CD4-positive, alpha-beta T cell (primary cell): Measurements from ENCODE around the gene THSD7A. TPM values are rescaled to one million over a fixed set of nuclear protein-coding genes. Genes with fewer than 3 reads are reported as not detected.

Experiments used
- ATAC-seq: fragments of 200-7000 bp; cut with Tn5 transposase; one replicate; pipeline ENCODE4 v1.10.0; 2022; ENCODE audit warnings: mild to moderate bottlenecking; ENCODE audit not compliant: poor library complexity
- CTCF ChIA-PET: fragments of 350-600 bp; sonication (Branson Sonifier 250); formaldehyde crosslinking; loops from one replicate; lab custom pipeline; 2021; ENCODE audit warnings: antibody characterized with exemption, inconsistent platforms; lab: Charles Lee
- POLR2A ChIA-PET: fragments of 350-600 bp; sonication (Branson Sonifier 250); formaldehyde crosslinking; loops from one replicate; lab custom pipeline; 2021; ENCODE audit warnings: antibody characterized with exemption, inconsistent platforms; lab: Charles Lee
- DNase-seq, 14 experiments: peaks; one replicate each; pipeline ENCODE4 v3.0.0-alpha.2; 2013 to 2020; ENCODE audit warnings: mixed read lengths in 2 of 14
- H3K27ac ChIP-seq, 2 donors: one replicate each; pipeline versions ENCODE4 v1.5.1 to v1.7.0; 2013; ENCODE audit warnings: low read length in 2 of 2, low read depth in 1 of 2, mild to moderate bottlenecking in 1 of 2
- H3K27me3 ChIP-seq, 2 experiments: 1 replicate in 1 of 2; 2 replicates in 1 of 2; pipeline versions ENCODE4 v1.6.1 to v1.7.0; 2013; ENCODE audit warnings: low read length in 2 of 2, control low read depth in 1 of 2, mild to moderate bottlenecking in 1 of 2, moderate library complexity in 1 of 2; ENCODE audit not compliant: insufficient read depth in 2 of 2, control insufficient read depth in 1 of 2
- H3K36me3 ChIP-seq: one replicate; pipeline ENCODE4 v1.6.1; 2013; ENCODE audit warnings: low read length, control low read depth; ENCODE audit not compliant: insufficient read depth
- H3K4me1 ChIP-seq: one replicate; pipeline ENCODE4 v1.6.1; 2013; ENCODE audit warnings: low read length, control low read depth; ENCODE audit not compliant: insufficient read depth
- H3K4me3 ChIP-seq: one replicate; pipeline ENCODE4 v1.5.1; 2013; ENCODE audit warnings: mild to moderate bottlenecking, low read length, moderate library complexity
- H3K9me3 ChIP-seq, 2 experiments: 1 replicate in 1 of 2; 2 replicates in 1 of 2; pipeline versions ENCODE4 v1.6.1 to v1.7.0; 2013; ENCODE audit warnings: low read length in 2 of 2, mild to moderate bottlenecking in 2 of 2, control low read depth in 1 of 2, moderate library complexity in 1 of 2; ENCODE audit not compliant: control insufficient read depth in 1 of 2, insufficient read depth in 1 of 2
- H3K27ac Mint-ChIP-seq: one replicate; pipeline ENCODE4 v1.8.0; 2020; ENCODE audit warnings: mixed read lengths
- H3K27me3 Mint-ChIP-seq: one replicate; pipeline ENCODE4 v1.8.0; 2021; ENCODE audit warnings: mixed read lengths
- H3K36me3 Mint-ChIP-seq: one replicate; pipeline ENCODE4 v1.8.0; 2021; ENCODE audit warnings: low read depth, mixed read lengths
- H3K4me1 Mint-ChIP-seq: one replicate; pipeline ENCODE4 v1.8.0; 2021; ENCODE audit warnings: low read depth, mixed read lengths
- H3K4me3 Mint-ChIP-seq: one replicate; pipeline ENCODE4 v1.8.0; 2020; ENCODE audit warnings: mild to moderate bottlenecking, mixed read lengths
- H3K9me3 Mint-ChIP-seq: one replicate; pipeline ENCODE4 v1.8.0; 2020; ENCODE audit warnings: mixed read lengths
- intact Hi-C, 2 experiments: fragments of 100-400 bp; cut with DNase I in 1 of 2; cut with micrococcal nuclease in 1 of 2; formaldehyde crosslinking; loops; one replicate each; pipeline versions ENCODE4 v1.15.1 to v1.9.0; 2023 to 2025; cut with DNase I, micrococcal nuclease
- total RNA-seq, 174 experiments: library from RNA in 2 of 174; stranded (reverse) in 2 of 174; gene quantifications; one replicate each; pipeline ENCODE4 v1.2.3 and lab custom pipeline; 2021 to 2026
- TF ChIP-seq, protein P1 (sequence below): fragments of 200-600 bp; IDR thresholded peaks from one replicate; pipeline ENCODE4 v1.8.0; 2022; ENCODE audit warnings: antibody characterized with exemption, mild to moderate bottlenecking

THSD7A gene
- total RNA-seq, 2 experiments from 2014 or later, result not detected

DNA sequence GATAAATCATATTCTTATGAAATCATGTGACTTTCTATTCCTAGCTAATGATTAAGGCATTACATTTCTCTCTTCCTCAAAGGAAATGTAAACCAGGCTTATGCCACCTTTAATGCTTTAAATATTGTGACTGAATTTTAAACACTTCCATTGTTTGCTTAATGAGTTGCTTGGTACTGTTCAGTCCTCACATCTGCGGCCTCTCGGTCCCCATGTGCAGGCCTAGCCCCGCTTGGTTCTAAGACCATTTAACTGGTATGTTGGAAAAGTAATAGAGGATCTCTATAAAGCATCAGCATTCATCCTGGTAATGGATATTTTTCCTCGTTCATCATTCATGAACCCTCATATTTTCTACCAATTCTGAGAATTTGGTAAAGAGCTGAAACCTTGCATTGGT is 27.4 kb downstream of the THSD7A start:
- Histone ChIP-seq H3K4me1 (no peaks in the 10 kb centered on the region), H3K27me3 (no peaks in the 10 kb centered on the region), H3K36me3 (no peaks in the 10 kb centered on the region), H3K4me3 (no peak overlapping the region), H3K27ac (no peak overlapping the region), H3K9me3 (no peaks in the 10 kb centered on the region)
- TF ChIP-seq, protein P1, sequence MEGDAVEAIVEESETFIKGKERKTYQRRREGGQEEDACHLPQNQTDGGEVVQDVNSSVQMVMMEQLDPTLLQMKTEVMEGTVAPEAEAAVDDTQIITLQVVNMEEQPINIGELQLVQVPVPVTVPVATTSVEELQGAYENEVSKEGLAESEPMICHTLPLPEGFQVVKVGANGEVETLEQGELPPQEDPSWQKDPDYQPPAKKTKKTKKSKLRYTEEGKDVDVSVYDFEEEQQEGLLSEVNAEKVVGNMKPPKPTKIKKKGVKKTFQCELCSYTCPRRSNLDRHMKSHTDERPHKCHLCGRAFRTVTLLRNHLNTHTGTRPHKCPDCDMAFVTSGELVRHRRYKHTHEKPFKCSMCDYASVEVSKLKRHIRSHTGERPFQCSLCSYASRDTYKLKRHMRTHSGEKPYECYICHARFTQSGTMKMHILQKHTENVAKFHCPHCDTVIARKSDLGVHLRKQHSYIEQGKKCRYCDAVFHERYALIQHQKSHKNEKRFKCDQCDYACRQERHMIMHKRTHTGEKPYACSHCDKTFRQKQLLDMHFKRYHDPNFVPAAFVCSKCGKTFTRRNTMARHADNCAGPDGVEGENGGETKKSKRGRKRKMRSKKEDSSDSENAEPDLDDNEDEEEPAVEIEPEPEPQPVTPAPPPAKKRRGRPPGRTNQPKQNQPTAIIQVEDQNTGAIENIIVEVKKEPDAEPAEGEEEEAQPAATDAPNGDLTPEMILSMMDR, result no peak
- Mint-ChIP-seq H3K27ac (no peak overlapping the region), H3K36me3 (no peaks in the 10 kb centered on the region), H3K9me3 (no peaks in the 10 kb centered on the region), H3K27me3 (no peaks in the 10 kb centered on the region), H3K4me1 (no peaks in the 10 kb centered on the region), H3K4me3 (no peak overlapping the region)
- intact Hi-C loops, result no loop called here
- ChIA-PET CTCF (no interaction called here), POLR2A (no interaction called here)
- no peak for DNase-seq
- no peak for ATAC-seq

DNA sequence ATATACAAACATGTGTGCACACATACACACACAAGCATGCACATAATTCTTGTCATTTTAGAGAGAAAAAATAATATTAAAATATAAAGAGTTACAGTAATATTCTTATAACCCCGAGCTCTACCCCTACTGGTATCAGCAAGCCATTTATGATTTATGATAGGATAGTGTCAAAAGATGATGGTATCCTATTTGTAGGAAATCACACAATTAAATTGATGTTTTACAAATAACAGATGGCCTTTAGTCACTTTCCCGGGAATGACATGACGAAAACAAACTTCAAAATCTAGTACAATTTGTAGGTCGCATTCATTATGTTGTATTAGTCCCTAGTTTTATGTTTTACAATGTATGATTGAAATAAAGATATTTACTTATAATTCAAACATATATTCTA is 36.8 kb downstream of the THSD7A start:
- H3K27ac Mint-ChIP-seq, result no peak overlapping the region
- H3K27me3 ChIP-seq, result no peaks in the 10 kb centered on the region
- H3K27me3 Mint-ChIP-seq, result no peaks in the 10 kb centered on the region
- TF ChIP-seq, protein P1, result no peak
- H3K4me1 ChIP-seq, result no peaks in the 10 kb centered on the region
- no peak overlapping the region for H3K27ac ChIP-seq
- H3K9me3 Mint-ChIP-seq, result no peaks in the 10 kb centered on the region
- ATAC-seq (no peak), DNase-seq (no peak)
- no peaks in the 10 kb centered on the region for H3K36me3 Mint-ChIP-seq
- no peak overlapping the region for H3K4me3 Mint-ChIP-seq
- no peaks in the 10 kb centered on the region for H3K36me3 ChIP-seq
- intact Hi-C loops, result no loop called here
- ChIA-PET POLR2A (interaction anchor here (0.6 kb wide), 1 partner anchor 664 kb away, joined by 3 read pairs; no protein-coding TSS in a partner anchor), CTCF (no interaction called here)
- no peaks in the 10 kb centered on the region for H3K9me3 ChIP-seq
- H3K4me1 Mint-ChIP-seq, result no peaks in the 10 kb centered on the region
- no peak overlapping the region for H3K4me3 ChIP-seq

DNA sequence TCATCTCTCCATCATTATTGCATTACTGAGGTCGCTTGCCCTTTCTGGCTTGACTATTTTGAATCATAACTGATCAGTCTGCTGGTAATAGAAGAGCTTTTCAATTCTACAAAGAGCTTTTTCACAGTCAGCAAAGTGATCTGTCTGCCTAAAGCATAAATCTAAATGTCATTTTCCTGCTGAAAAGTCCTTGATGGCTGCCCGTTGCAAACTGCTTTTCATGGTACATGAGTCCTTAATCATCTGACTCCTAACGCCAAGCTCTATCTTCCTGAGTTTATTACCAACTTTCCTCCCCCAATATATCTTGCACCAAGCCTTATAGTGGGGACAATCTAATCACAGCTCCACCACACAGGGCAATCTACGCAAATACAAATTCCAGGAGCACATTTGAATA is 39.8 kb downstream of the THSD7A start:
- Mint-ChIP-seq H3K4me1 (no peaks in the 10 kb centered on the region), H3K4me3 (no peak overlapping the region), H3K9me3 (no peaks in the 10 kb centered on the region), H3K27ac (no peak overlapping the region), H3K36me3 (no peaks in the 10 kb centered on the region), H3K27me3 (no peaks in the 10 kb centered on the region)
- Histone ChIP-seq H3K36me3 (no peaks in the 10 kb centered on the region), H3K4me1 (no peaks in the 10 kb centered on the region), H3K4me3 (no peak overlapping the region), H3K27ac (no peak overlapping the region), H3K9me3 (no peaks in the 10 kb centered on the region), H3K27me3 (no peaks in the 10 kb centered on the region)
- ATAC-seq, result no peak
- intact Hi-C loops, result no loop called here
- DNase-seq, result no peak
- CTCF ChIA-PET, result no interaction called here
- TF ChIP-seq, protein P1, result no peak
- POLR2A ChIA-PET, result no interaction called here
